Esophagus muscularis mucosa (tissue), 4 donors: ENCODE data around the gene LCOR. TPM values are rescaled to one million over a fixed set of nuclear protein-coding genes. Genes with fewer than 3 reads are reported as not detected.
A peak's percentile ranks its signal among the peaks of the same experiment; 100 is the strongest.

Experiments used
- DNase-seq: peaks from one replicate; pipeline ENCODE4 v3.0.0-alpha.2; 2017; ENCODE audit errors: extremely low spot score
- H3K27ac ChIP-seq, 4 donors: fragments of 200-600 bp; sonication (generic); replicated peaks in 1 of 4; 1 replicate in 3 of 4; 2 replicates in 1 of 4; pipeline ENCODE4 v1.5.1; 2016 to 2019; ENCODE audit warnings: mild to moderate bottlenecking in 1 of 4
- H3K27me3 ChIP-seq, 4 donors: fragments of 200-600 bp; sonication (generic); one replicate each; pipeline versions ENCODE4 v1.5.1 to v1.6.0; 2016 to 2019
- H3K36me3 ChIP-seq, 4 donors: fragments of 200-600 bp; sonication (generic); one replicate each; pipeline ENCODE4 v1.5.1; 2016 to 2019
- H3K4me1 ChIP-seq, 4 donors: fragments of 200-600 bp; sonication (generic); one replicate each; pipeline ENCODE4 v1.5.1; 2016 to 2019
- H3K4me3 ChIP-seq, 4 donors: fragments of 200-600 bp; sonication (generic); 1 replicate in 2 of 4; 2 replicates in 2 of 4; pipeline ENCODE4 v1.5.1; 2016 to 2019; ENCODE audit warnings: mild to moderate bottlenecking in 4 of 4, moderate library complexity in 1 of 4
- H3K9me3 ChIP-seq, 4 donors: fragments of 200-600 bp; sonication (generic); 1 replicate in 3 of 4; 2 replicates in 1 of 4; pipeline ENCODE4 v1.5.1; 2016 to 2019
- CTCF ChIP-seq, 3 experiments: fragments of 200-600 bp in 2 of 3; fragments of 450-650 bp in 1 of 3; sonication (generic) in 2 of 3; IDR thresholded peaks; one replicate each; pipeline ENCODE4 v1.5.1; 2017 to 2019; ENCODE audit warnings: antibody characterized with exemption in 3 of 3, mild to moderate bottlenecking in 2 of 3, moderate library complexity in 1 of 3
- EP300 ChIP-seq: sonication (generic); formaldehyde crosslinking; IDR thresholded peaks from one replicate; pipeline ENCODE4 v1.6.1; 2017; ENCODE audit warnings: antibody characterized with exemption
- POLR2A ChIP-seq: fragments of 450-650 bp; IDR thresholded peaks from one replicate; pipeline ENCODE4 v1.6.1; 2017; ENCODE audit warnings: antibody characterized with exemption, moderate library complexity, mild to moderate bottlenecking, low read depth
- POLR2AphosphoS5 ChIP-seq, 2 donors: sonication (generic); formaldehyde crosslinking; IDR thresholded peaks; one replicate each; pipeline ENCODE4 v1.6.1; 2017; ENCODE audit warnings: antibody characterized with exemption in 2 of 2
- WGBS: methylation state at CpG from one replicate; pipeline ENCODE4 v1.1.5; 2018; 5-methylcytosine and 5-hydroxymethylcytosine counted together
- intact Hi-C: fragments of 100-400 bp; cut with DNase I; formaldehyde crosslinking; loops from one replicate; pipeline ENCODE4 v1.15.1; 2023
- total RNA-seq, 4 donors: library from RNA; depleted of rRNA; stranded (reverse); fragments of >200 nt; gene quantifications; one replicate each; pipeline versions ENCODE4 v1.1.0 to v1.2.1, GENCODE V29; 2016

Gene LCOR
- total RNA-seq, 4 donors from 2014 or later, result 23.1 to 43.2 (median 29.4) TPM

DNA sequence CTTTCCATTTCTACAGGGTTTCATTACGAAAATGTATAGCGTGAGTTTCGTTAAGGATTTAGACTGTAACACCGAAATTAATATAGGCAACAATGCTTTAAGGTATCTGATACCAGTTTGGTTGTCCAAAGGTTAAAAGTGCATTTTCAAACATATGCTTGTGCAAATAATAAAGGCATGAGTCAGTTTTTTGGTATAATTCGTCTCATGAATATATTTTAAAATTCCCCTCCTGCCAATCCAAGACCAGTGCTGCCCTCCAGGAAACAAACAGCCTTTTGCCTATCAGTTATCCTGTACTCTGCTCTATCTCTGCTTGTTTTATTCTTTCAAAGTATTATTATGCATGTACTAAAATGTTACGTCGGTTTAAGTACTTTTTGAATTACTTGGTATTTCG lies 2.0 kb downstream of the LCOR start:
- peak overlapping the region in 3 of 4 donors; percentile 96 to 98 (median 96) for H3K27ac ChIP-seq
- intact Hi-C loops, result loop anchor here (5.0 to 10.0 kb wide), 3 partner anchors 191 to 457 kb away; partner anchors contain the start of gene TM9SF3
- H3K9me3 ChIP-seq, result no peaks in the 10 kb centered on the region
- no peak for DNase-seq
- no peaks in the 10 kb centered on the region for H3K36me3 ChIP-seq
- no peaks in the 10 kb centered on the region for H3K27me3 ChIP-seq
- peak overlapping the region; percentile 82 to 100 (median 92) for H3K4me3 ChIP-seq
- TF ChIP-seq POLR2A (no peak), POLR2AphosphoS5 (IDR thresholded peaks at IDR 0.05) (no peak), CTCF (IDR thresholded peaks at IDR 0.05) (no peak), EP300 (no peak)
- H3K4me1 ChIP-seq, result peaks cover 42 to 69% (median 64%) of the 10 kb centered on the region in 4 donors
- 54% methylated on average over 8 of the region's 8 CpGs for WGBS

- DNase-seq, result no peak
- H3K36me3 ChIP-seq, result no peaks in the 10 kb centered on the region
- no peak overlapping the region for H3K4me3 ChIP-seq
- H3K27ac ChIP-seq, result peak overlapping the region in 3 of 4 donors; percentile 9 to 41 (median 22)
- TF ChIP-seq CTCF (IDR thresholded peaks at IDR 0.05) (no peak), POLR2AphosphoS5 (IDR thresholded peaks at IDR 0.05) (no peak), POLR2A (no peak), EP300 (no peak)
- 32% methylated on average over 1 of the region's 1 CpG for WGBS
- H3K9me3 ChIP-seq, result no peaks in the 10 kb centered on the region
- no peaks in the 10 kb centered on the region for H3K27me3 ChIP-seq
- H3K4me1 ChIP-seq, result peaks cover 47 to 78% (median 74%) of the 10 kb centered on the region in 4 donors
- intact Hi-C loops, result loop anchor here (10.0 kb wide), 2 partner anchors 189 to 251 kb away; partner anchors contain the start of gene TM9SF3
Measured at GRCh38 chr10:96835899-96836298, 3.8 kb downstream of the LCOR start.

DNA sequence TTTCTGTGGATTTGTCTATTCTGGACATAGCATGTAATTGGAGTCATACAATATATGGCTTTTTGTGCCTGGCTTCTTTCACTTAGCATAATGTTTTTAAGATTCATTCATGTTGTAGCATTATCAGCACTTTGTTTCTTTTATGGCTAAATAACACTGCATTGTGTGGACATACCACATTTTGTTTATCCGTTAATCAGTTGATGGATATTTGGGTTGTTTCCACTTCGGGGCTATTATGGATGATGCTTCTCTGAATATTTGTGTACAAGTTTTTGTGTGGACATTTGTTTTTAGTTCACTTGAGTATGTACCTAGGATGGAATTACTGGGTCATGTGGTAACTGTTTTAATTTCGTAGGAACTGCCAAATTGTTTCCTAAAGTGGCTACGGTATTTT lies 6.4 kb downstream of the LCOR start:
- Histone ChIP-seq H3K4me3 (no peak overlapping the region), H3K36me3 (no peaks in the 10 kb centered on the region), H3K27me3 (no peaks in the 10 kb centered on the region), H3K27ac (peak overlapping the region in 1 of 4 donors; percentile 9), H3K4me1 (peaks cover 42 to 93% (median 85%) of the 10 kb centered on the region in 4 donors), H3K9me3 (no peaks in the 10 kb centered on the region)
- no peak for DNase-seq
- WGBS, result 58% methylated on average over 4 of the region's 4 CpGs
- intact Hi-C loops, result loop anchor here (10.0 kb wide), 2 partner anchors 186 to 254 kb away; partner anchors contain the start of gene TM9SF3
- no peak for TF ChIP-seq EP300
- no peak for TF ChIP-seq CTCF (IDR thresholded peaks at IDR 0.05)
- no peak for TF ChIP-seq POLR2A
- TF ChIP-seq POLR2AphosphoS5 (IDR thresholded peaks at IDR 0.05), result no peak

DNA sequence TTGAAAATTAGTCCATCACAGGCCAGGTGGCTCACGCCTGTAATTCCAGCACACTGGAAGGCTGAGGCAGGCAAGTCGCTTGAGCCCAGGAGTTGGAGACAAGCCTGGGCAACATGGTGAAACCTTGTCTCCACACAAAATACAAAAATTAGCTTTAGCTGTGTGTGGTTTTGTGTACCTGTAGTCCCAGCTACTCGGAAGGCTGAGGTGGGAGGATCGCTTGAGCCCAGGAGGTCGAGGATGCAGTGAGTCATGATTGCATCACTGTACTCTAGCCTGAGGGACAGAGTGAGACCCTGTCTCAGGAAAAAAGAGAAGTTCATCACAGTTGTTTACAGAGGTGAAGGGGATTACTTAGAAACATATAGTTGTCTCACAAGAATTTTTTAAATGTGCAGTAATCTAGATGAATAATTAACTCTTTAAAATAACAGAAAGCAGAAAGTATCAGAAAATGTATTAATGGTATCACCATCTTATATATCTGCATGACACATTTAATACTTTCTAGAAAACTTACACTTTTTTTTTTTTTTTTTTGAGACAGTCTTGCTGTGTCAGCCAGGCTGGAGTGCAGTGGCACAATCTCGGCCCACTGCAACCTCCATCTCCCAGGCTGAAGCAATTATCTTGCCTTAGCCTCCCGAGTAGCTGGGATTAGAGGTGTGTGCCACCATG lies 8.9 kb downstream of the LCOR start:
- no peaks in the 10 kb centered on the region for H3K27me3 ChIP-seq
- no peak for DNase-seq
- WGBS, result 69% methylated on average over 7 of the region's 7 CpGs
- no peak for TF ChIP-seq POLR2A
- TF ChIP-seq EP300, result no peak
- no peak for TF ChIP-seq POLR2AphosphoS5 (IDR thresholded peaks at IDR 0.05)
- no peak for TF ChIP-seq CTCF (IDR thresholded peaks at IDR 0.05)
- intact Hi-C loops, result no loop called here
- no peak overlapping the region for H3K4me3 ChIP-seq
- no peaks in the 10 kb centered on the region for H3K9me3 ChIP-seq
- peaks cover 28 to 84% (median 73%) of the 10 kb centered on the region in 4 donors for H3K4me1 ChIP-seq
- H3K36me3 ChIP-seq, result no peaks in the 10 kb centered on the region
- no peak overlapping the region for H3K27ac ChIP-seq
